ENCODE results near the gene RPS2.
A peak's percentile ranks its signal among the peaks of the same experiment; 100 is the strongest.
"Not testable (repeated sequence)": the region's sequence is repeated elsewhere in the genome, so short reads cannot be mapped to it uniquely, and the experiment has no call there.

The RPS2 gene

GRCh38 chr16:1962161-1963153 lies 2.2 kb downstream of the RPS2 start:
- not testable (repeated sequence) for DNase-seq (ENCODE audit: low read depth)

DNA sequence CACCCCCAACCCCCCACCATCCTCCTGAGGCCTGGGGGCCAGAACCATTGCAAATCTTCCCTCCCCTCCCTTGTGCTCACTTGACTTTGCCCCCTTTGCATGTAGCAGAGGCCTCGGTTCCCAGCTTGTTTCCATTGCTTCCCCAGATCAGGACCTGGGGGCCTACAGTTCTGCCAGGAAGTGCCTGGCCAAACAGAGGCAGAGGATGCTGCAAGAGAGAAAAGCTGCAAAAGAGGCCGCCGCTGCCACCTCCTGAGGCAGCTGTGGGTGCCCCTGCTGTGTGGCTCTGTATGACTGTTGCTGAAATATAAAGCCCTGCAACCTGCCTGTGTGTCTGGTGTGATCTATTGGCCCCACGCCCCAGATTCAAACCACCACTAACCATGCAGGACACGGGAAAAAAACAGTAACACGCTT lies 3.0 kb downstream of the RPS2 start:
- no peak for DNase-seq (ENCODE audit: low read depth)

DNA sequence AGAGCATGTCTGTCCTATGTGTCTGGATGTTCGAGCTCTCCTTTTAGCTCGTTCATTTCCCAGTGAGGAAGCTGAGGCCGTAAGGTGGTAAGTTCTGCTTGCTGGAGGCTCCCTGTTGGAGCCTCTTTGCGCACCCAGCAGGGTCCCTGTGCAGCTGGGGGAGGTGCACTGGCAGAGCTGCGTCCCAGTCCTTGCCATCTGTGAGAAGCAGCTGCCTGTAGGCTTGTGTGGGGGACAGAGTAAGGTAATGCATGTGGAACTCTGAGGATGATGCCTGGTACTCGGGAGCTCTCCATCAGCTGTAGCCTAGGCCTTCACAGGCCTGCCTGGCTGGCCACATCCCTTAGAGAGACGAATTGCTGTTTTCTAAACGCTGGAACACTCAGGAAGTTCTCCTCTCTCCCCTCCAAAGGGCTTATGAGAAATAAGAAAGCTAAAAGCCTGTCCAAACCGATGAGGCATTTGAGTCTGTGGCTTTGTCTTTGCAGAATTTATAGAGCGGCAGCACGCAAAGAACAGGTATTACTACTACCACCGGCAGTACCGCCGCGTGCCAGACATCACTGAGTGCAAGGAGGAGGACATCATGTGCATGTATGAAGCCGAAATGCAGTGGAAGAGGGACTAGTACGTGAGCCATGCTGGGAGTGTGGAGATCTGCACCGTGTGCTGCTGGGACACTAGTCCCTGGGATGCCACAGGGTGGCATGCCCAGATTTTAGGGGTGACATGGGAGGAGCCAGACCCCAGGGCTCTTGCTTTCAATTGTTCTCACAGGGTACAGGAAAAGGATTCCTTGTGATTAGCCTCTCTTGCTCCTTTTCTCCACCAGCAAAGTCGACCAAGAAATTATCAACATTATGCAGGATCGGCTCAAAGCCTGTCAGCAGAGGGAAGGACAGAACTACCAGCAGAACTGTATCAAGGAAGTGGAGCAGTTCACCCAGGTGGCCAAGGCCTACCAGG lies 3.7 kb downstream of the RPS2 start:
- no peak for DNase-seq (ENCODE audit: low read depth)

DNA sequence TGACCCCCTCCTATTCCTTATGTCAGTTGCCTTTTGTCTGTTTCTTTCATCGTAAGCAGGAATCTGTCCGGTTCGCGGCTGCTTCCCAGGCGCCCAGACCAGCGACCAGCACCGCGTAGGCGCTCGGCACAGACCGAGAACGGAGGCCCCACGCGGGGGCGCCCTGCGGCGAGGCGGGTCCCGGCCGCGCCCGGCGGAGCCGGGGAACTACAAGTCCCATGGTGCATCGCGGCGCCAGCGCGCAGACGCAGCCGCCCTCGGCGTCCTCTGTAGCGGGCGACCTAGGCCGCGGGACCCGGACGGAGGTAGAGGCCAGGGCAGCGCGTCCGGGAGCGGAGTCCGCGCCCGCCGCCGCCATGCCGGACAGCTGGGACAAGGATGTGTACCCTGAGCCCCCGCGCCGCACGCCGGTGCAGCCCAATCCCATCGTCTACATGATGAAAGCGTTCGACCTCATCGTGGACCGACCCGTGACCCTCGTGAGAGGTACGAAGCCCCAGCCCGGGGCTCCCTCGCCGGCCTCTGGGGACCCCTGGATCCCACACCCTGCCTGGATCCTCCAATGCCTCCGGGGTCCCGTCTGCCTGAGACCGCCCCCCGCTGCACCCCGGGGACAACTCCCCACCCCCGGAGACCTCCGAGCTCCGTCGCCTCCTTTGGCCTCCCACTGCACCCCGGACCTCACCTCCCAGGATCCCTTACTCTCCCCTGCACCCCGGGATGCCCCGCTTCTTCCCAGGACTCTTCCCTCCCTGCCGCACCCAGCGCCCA lies 5.2 kb downstream of the RPS2 start, which contains the start of gene NDUFB10:
Gene NDUFB10 (plus strand): TSS at position 270 of the 771 bp plus-strand sequence. CDS start 87 bp downstream, at position 357.
- peak; percentile 89 for DNase-seq (ENCODE audit: low read depth)

- no peak for DNase-seq (ENCODE audit: low read depth)
Observed at GRCh38 chr16:1958715-1959268, 5.8 kb downstream of the RPS2 start.

DNA sequence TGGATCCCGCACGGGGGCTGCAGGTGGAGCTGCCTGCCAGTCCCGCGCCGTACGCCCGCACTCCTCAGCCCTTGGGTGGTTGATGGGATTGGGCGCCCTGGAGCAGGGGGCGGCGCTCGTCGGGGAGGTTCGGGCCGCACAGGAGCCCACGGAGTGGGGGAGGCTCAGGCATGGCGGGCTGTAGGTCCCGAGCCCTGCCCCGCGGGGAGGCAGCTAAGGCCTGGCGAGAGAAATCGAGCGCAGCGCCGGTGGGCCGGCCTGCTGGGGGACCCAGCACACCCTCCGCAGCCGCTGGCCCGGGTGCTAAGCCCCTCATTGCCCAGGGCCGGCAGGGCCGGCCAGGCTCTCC lies 6.5 kb downstream of the RPS2 start:
- DNase-seq (ENCODE audit: low read depth) = not testable (repeated sequence)

GRCh38 chr16:1957434-1958142 lies 7.0 kb downstream of the RPS2 start:
- not testable (repeated sequence) for DNase-seq (ENCODE audit: low read depth)

DNA sequence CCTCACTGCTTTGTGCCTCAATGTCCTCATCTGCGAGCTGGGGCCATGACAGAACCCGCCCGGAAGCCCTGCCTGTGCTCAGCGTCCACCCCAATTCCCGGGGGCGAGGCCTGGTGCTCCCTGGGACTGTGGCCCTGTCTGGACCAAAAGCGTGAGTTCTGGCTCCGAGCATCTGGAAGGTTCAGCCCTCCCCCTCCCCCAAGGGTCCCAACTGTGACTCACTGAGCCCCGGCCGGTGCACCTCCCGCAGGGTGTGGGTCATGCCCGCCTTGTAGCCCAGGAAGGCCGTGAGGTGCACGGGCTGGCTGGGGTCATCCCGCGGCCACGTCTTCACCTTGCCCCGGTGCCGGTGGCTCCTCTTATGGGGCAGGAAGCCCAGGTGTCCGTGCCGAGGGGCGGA lies 10.9 kb downstream of the RPS2 start:
- no peak for DNase-seq (ENCODE audit: low read depth)

DNA sequence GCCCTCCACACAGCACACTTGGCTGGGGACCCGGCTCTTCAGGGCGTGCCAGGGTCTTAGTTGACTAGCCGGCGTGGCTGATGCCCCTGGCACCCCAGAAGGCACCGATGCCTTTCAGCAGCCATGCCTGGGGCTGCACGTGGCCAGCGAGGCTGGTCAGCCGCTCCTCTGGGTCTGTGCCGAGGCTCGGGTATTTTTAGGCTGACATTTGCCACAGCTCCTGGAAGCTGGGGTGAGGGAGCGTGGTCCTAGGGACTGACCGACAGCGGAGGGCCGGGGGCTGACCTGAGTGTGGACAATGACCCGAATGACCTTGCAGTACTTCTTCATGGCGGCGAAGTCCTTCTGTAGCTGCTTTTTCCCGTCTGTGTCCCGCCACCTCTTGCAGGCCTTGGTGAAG lies 14.1 kb downstream of the RPS2 start:
- DNase-seq (ENCODE audit: low read depth) = no peak

- no peak for DNase-seq (ENCODE audit: low read depth)
Observed at GRCh38 chr16:1950047-1950446, 14.6 kb downstream of the RPS2 start.

DNA sequence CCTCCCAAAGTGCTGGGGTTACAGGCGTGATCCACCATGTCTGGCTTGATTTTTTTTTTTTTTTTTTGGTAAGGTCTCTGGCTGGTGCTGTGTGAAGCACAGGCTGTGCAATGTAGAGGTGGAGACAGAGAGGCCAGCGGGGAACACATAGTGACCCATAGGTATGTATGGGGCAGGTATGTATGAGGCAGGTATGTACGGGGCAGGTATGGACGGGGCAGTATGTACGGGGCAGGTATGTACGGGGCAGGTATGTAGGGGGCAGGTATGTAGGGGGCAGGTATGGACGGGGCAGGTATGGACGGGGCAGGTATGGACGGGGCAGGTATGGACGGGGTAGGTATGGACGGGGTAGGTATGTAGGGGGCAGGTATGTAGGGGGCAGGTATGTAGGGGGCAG lies 15.1 kb downstream of the RPS2 start:
- DNase-seq (ENCODE audit: low read depth) = no peak

- DNase-seq (ENCODE audit: low read depth) = no peak
Observed at GRCh38 chr16:1947369-1947670, 17.3 kb downstream of the RPS2 start.

DNA sequence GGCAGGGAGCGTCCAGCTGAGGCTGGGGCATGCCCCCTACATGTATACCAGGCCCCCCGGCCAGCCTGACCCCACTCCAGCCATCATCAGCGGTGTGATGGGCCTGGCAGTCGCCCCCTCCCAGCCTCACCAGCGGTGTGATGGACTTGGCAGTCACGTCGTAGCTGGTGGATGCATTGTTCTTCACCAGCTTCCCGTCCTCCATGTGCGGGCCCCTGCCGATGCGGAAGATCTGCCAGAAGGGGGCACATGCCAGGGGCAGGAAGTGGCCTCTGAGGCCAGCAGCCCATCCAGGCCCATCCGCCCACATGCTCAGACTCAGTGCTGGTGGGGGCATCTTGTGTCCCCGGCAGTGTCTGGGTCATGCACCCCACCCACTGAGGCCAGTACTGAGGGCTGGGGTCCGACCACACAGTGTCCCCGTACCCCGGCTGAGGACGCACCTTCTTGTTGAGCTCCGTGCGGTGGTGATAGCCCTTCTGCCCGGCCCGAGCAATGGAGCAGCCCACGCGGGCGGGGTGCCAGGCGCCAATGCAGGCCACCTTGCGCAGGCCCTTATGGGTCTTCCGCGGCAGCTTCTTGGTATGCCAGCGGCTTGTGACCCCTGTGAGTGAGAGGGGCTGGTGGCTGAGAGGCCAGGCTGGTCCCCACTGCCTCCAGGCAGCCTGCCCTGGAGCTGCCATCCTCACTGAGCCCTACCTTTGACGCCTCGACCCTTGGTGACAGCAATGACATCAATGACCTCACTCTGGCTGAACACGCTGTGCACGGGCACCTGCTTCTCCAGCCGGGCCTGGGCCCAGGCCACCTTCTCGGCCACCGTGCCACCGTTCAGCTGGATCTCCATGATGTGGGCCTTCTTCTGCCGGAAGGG lies 17.9 kb downstream of the RPS2 start:
- no peak for DNase-seq (ENCODE audit: low read depth)

- no peak for DNase-seq (ENCODE audit: low read depth)
Observed at GRCh38 chr16:1945559-1946391, 18.9 kb downstream of the RPS2 start.

DNA sequence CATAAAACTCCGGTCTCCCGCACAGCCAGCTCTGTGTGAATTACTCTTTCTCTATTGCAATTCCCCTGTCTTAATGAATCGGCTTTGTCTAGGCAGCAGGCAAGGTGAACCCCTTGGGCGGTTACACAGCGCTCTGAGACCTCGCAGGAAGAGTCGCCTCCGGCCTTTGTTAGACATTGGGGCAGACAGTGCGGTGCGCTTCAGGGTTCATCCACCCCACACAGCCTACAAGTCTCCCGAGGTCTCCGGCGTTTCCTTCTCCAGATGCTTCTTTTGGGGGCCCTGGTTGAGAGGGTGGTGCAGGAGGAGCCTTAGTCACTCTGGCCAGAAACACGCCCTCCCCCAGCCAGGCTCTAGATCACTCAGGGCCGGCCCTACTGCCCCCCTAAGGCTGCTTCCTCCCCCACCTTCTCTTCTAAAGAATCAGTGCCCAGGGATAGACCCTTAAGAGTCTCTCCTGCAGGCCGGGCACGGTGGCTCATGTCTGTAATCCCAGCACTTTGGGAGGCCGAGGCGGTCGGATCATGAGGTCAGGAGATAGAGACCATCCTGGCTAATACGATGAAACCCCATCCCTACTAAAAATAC lies 19.9 kb downstream of the RPS2 start:
- no peak for DNase-seq (ENCODE audit: low read depth)

DNA sequence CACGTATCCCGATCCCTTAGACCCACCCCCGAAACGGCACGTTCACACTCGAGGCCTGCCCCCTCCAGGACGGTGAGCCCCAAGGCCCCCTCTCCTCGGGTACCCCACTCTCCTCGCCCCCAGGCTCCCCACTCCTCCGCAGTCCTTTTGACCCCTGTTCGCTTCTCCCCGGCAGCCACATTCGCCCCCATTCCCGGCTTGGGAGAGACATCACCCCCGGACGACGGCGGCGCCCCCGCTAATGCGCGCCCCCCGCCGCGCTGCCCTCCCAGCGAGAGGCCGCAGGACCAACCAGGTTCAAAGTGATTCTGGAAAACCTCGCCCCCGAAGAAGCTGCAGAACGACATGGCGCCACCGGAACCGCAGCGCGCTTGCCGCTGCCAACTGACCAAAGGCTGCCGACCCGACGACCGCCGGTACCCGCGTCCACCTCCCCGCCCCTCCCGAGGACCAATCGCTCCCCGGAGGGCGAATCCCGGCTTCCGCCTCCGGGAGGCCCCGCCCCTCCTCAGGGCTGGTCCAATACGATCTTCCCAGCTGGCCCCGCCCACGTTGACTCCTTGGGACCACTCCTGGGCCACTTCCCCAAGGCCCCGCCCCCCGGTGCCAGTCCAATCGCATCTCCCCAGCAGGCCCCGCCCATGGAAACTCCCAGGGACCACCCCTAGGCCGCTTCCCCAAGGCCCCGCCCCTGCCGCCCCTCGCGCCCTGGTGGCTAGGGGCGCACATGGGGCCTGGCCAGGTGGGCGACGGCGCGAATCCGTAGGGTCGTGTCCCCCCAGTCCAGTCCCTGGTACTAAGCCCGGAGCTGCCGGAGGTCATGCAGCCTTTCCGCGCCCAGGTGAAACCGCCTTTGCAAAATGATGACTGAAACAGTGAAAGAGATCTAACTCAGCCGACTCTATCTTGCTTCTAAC lies 21.6 kb downstream of the RPS2 start, which contains the start of gene MSRB1:
Gene MSRB1 (minus strand): TSS at position 390 of the 917 bp plus-strand sequence. CDS start 43 bp downstream, at position 347.
- peak; percentile 99 for DNase-seq (ENCODE audit: low read depth)

- DNase-seq (ENCODE audit: low read depth) = no peak
Observed at GRCh38 chr16:1942047-1942809, 22.4 kb downstream of the RPS2 start.
